NCI-H524 treated with DMSO at 0.1 percent for 48 hours (cell line): ENCODE results near the gene MYLK2.
"Not testable (repeated sequence)": the region's sequence is repeated elsewhere in the genome, so short reads cannot be mapped to it uniquely, and the experiment has no call there.

Source experiments
- DNase-seq: peaks from one replicate; lab custom pipeline; 2025; lab: John Stamatoyannopoulos, UW

The MYLK2 gene

GRCh38 chr20:31819083-31819784, at the start of gene MYLK2:
Gene MYLK2, plus strand, starts transcription at chr20:31819356. Its CDS starts 225 bp downstream, at chr20:31819581.
- peak; percentile 34 for DNase-seq

GRCh38 chr20:31769681-31770080, 49.5 kb upstream of the MYLK2 start:
- DNase-seq, result no peak

GRCh38 chr20:31770243-31770642, 48.9 kb upstream of the MYLK2 start:
- DNase-seq, result no peak

GRCh38 chr20:31774408-31774807, 44.7 kb upstream of the MYLK2 start:
- DNase-seq, result no peak

- no peak for DNase-seq
Measured at GRCh38 chr20:31780839-31781238, 38.3 kb upstream of the MYLK2 start.

GRCh38 chr20:31781945-31782344, 37.2 kb upstream of the MYLK2 start:
- DNase-seq, result no peak

GRCh38 chr20:31784354-31785044, 34.7 kb upstream of the MYLK2 start:
- no peak for DNase-seq

GRCh38 chr20:31785089-31785488, 34.1 kb upstream of the MYLK2 start:
- no peak for DNase-seq

GRCh38 chr20:31788578-31788977, 30.6 kb upstream of the MYLK2 start:
- DNase-seq, result no peak

GRCh38 chr20:31790401-31790800, 28.8 kb upstream of the MYLK2 start:
- DNase-seq, result no peak

- no peak for DNase-seq
Measured at GRCh38 chr20:31797364-31797763, 21.8 kb upstream of the MYLK2 start.

- DNase-seq, result no peak
Measured at GRCh38 chr20:31801508-31801907, 17.6 kb upstream of the MYLK2 start.

- DNase-seq, result no peak
Measured at GRCh38 chr20:31803552-31804291, 15.4 kb upstream of the MYLK2 start.

- no peak for DNase-seq
Measured at GRCh38 chr20:31806564-31807355, 12.4 kb upstream of the MYLK2 start.

GRCh38 chr20:31808481-31808880, 10.7 kb upstream of the MYLK2 start:
- no peak for DNase-seq

- no peak for DNase-seq
Measured at GRCh38 chr20:31809661-31810060, 9.5 kb upstream of the MYLK2 start.

GRCh38 chr20:31811198-31811597, 8.0 kb upstream of the MYLK2 start:
- no peak for DNase-seq

GRCh38 chr20:31811796-31812728, 7.1 kb upstream of the MYLK2 start:
- DNase-seq, result no peak

GRCh38 chr20:31813611-31814010, 5.5 kb upstream of the MYLK2 start:
- DNase-seq, result no peak

GRCh38 chr20:31814142-31814541, 5.0 kb upstream of the MYLK2 start:
- not testable (repeated sequence) for DNase-seq
